OCI-LY3 (cell line): ENCODE measurements around the gene MYL7.

Experiments used
- CTCF ChIP-seq: fragments of 200-600, 300-600 bp; sonication (generic); IDR thresholded peaks from 2 replicates; pipeline ENCODE4 v1.5.1; 2014; ENCODE audit warnings: antibody characterized with exemption, low read length, low read depth
- EZH2phosphoT487 ChIP-seq: fragments of 200-600 bp; shearing (Covaris generic); IDR thresholded peaks from 2 replicates; pipeline ENCODE4 v1.6.1; 2018; ENCODE audit warnings: antibody characterized with exemption, mixed run types, low read depth

- TF ChIP-seq CTCF, result no peak
- TF ChIP-seq EZH2phosphoT487, result no peak
Measured at GRCh38 chr7:44161371-44161770, 20.2 kb upstream of the MYL7 start.
